ENCODE results near the gene XPNPEP3.

DNA sequence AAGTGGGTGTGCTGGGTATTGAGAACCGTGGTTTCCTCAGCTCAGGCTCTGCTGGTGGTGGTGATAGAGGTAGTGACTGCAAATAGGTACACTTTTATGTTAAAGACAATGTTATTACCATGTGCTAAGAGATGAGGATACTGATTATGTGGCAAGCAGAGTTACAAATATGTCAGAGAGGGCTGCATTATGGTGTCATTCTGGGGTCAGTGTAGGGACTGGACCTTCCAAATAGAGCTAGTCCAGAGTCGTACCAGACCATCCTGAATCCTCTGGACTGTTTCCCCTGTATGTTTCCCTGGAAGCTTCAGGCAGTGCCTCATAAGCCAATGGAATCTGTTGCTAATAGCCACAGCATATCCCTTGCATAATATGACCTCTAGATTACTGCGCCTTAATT, 5.1 kb downstream of the XPNPEP3 start, which contains the start of gene DNAJB7:
- TF ChIP-seq POLR2A (IDR thresholded peaks at IDR 0.05) (no peak), CTCF (IDR thresholded peaks at IDR 0.05) (no peak)
